Parathyroid adenoma (tissue), 2 donors: ENCODE measurements around the gene TDP2.
"Not testable (repeated sequence)": the region's sequence is repeated elsewhere in the genome, so short reads cannot be mapped to it uniquely, and the experiment has no call there.

ENCODE experiments used
- H2AFZ ChIP-seq: fragments of 300-600 bp; sonication (generic); one replicate; pipeline ENCODE4 v1.7.0; 2017; ENCODE audit warnings: antibody characterized with exemption, mild to moderate bottlenecking
- H3K27ac ChIP-seq: fragments of 300-600 bp; sonication (generic); one replicate; pipeline ENCODE4 v1.7.0; 2017
- H3K27me3 ChIP-seq: fragments of 300-600 bp; sonication (generic); one replicate; pipeline ENCODE4 v1.7.0; 2017; ENCODE audit warnings: low read length; ENCODE audit not compliant: control insufficient read depth, insufficient read depth
- H3K36me3 ChIP-seq: fragments of 300-600 bp; sonication (generic); one replicate; pipeline ENCODE4 v1.7.0; 2017; ENCODE audit warnings: low read length; ENCODE audit not compliant: control insufficient read depth, insufficient read depth
- H3K4me1 ChIP-seq: fragments of 300-600 bp; sonication (generic); one replicate; pipeline ENCODE4 v1.7.0; 2017; ENCODE audit warnings: control low read depth
- H3K4me2 ChIP-seq: fragments of 300-600 bp; sonication (generic); one replicate; pipeline ENCODE4 v1.7.0; 2017; ENCODE audit warnings: low read length
- H3K4me3 ChIP-seq: fragments of 300-600 bp; sonication (generic); one replicate; pipeline ENCODE4 v1.7.0; 2017; ENCODE audit warnings: low read depth, low read length
- H3K79me2 ChIP-seq: fragments of 300-600 bp; sonication (generic); one replicate; pipeline ENCODE4 v1.7.0; 2017; ENCODE audit warnings: control low read depth
- H3K9ac ChIP-seq: fragments of 300-600 bp; sonication (generic); one replicate; pipeline ENCODE4 v1.7.0; 2017; ENCODE audit warnings: mild to moderate bottlenecking
- H3K9me3 ChIP-seq: fragments of 300-600 bp; sonication (generic); one replicate; pipeline ENCODE4 v1.7.0; 2017; ENCODE audit warnings: low read length; ENCODE audit not compliant: control insufficient read depth
- TF ChIP-seq, protein P1 (sequence below): fragments of 300-600 bp; sonication (generic); IDR thresholded peaks from one replicate; pipeline ENCODE4 v1.7.0; 2017; ENCODE audit warnings: antibody characterized with exemption, mild to moderate bottlenecking
- donor health status: primary hyperparathyroidism.

Gene TDP2

DNA sequence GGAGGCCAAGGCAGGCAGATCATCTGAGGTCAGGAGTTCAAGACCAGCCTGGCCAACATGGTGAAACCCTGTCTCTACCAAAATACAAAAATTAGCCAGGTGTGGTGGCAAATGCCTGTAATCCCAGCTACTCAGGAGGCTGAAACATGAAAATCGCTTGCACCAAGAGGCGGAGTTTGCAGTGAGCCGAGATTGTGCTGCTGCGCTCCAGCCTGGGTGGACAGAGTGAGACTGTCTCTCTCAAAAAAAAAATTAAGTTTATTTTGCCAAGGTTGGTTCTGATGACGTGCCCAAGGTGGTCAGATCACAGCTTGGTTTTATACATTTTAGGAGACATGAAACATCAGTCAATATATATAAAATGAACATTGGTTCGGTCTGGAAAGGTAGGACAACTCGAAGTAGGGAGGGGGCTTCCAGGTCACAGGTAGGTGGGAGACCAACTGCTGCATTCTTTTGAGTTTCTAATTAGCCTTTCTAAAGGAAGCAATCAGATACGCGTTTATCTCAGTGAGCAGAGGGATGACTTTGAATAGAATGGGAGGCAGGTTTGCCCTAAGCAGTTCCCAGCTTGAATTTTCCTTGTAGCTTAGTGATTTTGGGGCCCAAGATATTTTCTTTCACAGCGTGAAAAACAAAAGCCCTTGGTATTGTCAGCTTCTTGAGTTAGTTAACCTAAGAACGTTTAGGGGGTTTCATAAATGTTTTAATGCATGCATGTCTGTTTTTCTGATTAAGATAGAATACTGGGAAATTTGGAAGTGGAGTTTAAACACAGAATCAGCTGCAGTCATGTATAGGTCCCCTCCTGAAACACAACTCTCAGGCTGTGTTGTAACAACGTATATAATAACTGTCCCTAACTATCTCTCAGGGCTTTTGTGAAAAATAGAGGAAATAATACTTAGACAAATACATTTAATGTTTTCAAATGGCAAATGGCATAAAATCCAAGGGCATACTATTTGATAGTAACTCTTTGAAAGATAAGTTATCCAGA is 16.9 kb upstream of the TDP2 start:
- H3K4me2 ChIP-seq = no peak overlapping the region
- H3K9ac ChIP-seq = no peak overlapping the region
- TF ChIP-seq, protein P1, sequence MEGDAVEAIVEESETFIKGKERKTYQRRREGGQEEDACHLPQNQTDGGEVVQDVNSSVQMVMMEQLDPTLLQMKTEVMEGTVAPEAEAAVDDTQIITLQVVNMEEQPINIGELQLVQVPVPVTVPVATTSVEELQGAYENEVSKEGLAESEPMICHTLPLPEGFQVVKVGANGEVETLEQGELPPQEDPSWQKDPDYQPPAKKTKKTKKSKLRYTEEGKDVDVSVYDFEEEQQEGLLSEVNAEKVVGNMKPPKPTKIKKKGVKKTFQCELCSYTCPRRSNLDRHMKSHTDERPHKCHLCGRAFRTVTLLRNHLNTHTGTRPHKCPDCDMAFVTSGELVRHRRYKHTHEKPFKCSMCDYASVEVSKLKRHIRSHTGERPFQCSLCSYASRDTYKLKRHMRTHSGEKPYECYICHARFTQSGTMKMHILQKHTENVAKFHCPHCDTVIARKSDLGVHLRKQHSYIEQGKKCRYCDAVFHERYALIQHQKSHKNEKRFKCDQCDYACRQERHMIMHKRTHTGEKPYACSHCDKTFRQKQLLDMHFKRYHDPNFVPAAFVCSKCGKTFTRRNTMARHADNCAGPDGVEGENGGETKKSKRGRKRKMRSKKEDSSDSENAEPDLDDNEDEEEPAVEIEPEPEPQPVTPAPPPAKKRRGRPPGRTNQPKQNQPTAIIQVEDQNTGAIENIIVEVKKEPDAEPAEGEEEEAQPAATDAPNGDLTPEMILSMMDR = no peak
- H3K9me3 ChIP-seq = no peaks in the 10 kb centered on the region
- no peak overlapping the region for H3K4me3 ChIP-seq
- no peaks in the 10 kb centered on the region for H3K79me2 ChIP-seq
- no peak overlapping the region for H3K27ac ChIP-seq
- H3K36me3 ChIP-seq = no peaks in the 10 kb centered on the region
- H3K4me1 ChIP-seq = no peaks in the 10 kb centered on the region
- H3K27me3 ChIP-seq = no peaks in the 10 kb centered on the region
- H2AFZ ChIP-seq = no peak overlapping the region

- no peaks in the 10 kb centered on the region for H3K4me1 ChIP-seq
- no peaks in the 10 kb centered on the region for H3K9me3 ChIP-seq
- H3K27ac ChIP-seq = no peak overlapping the region
- H3K27me3 ChIP-seq = no peaks in the 10 kb centered on the region
- H2AFZ ChIP-seq = no peak overlapping the region
- peaks cover 15% of the 10 kb centered on the region for H3K79me2 ChIP-seq
- no peak overlapping the region for H3K4me2 ChIP-seq
- H3K9ac ChIP-seq = no peak overlapping the region
- H3K4me3 ChIP-seq = no peak overlapping the region
- TF ChIP-seq, protein P1 = no peak
- H3K36me3 ChIP-seq = no peaks in the 10 kb centered on the region
Measured at GRCh38 chr6:24680582-24680981, 13.9 kb upstream of the TDP2 start.

- H3K79me2 ChIP-seq = peaks cover 18% of the 10 kb centered on the region
- H3K27ac ChIP-seq, H3K36me3 ChIP-seq: not testable (repeated sequence)
Measured at GRCh38 chr6:24678792-24679352, 12.2 kb upstream of the TDP2 start.

DNA sequence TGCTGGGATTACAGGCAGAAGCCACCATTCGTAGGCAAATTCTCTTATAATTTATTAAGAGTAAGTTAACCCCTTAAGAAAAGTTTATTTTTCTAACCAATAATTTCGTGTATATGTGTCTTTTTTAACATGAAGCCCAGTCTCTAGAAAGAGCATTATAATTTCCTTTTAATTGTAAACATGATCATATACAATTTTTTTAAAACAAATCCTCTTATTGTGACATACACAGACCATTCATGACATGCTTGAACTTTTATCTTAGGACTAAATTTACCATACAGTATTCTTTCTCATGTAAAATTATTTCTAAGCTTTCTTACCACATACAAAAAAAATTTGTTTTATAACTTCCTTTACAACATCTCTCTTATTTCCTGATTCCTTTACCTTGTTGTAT is 6.9 kb upstream of the TDP2 start:
- H3K36me3 ChIP-seq = no peaks in the 10 kb centered on the region
- H3K4me1 ChIP-seq = no peaks in the 10 kb centered on the region

More at GRCh38 chr6:24678792-24679352, 12.2 kb upstream of the TDP2 start:
- H3K4me1 ChIP-seq, H3K9ac ChIP-seq, H3K9me3 ChIP-seq, H2AFZ ChIP-seq, H3K27me3 ChIP-seq, H3K4me2 ChIP-seq, H3K4me3 ChIP-seq: not testable (repeated sequence)

GRCh38 chr6:24672620-24673182 is 6.0 kb upstream of the TDP2 start:
- Histone ChIP-seq H3K36me3 (no peaks in the 10 kb centered on the region), H2AFZ (no peak overlapping the region), H3K9ac (no peak overlapping the region), H3K79me2 (peaks cover 13% of the 10 kb centered on the region), H3K9me3 (no peaks in the 10 kb centered on the region), H3K4me1 (peaks cover 6% of the 10 kb centered on the region), H3K27ac (no peak overlapping the region), H3K4me2 (no peak overlapping the region), H3K4me3 (no peak overlapping the region), H3K27me3 (no peaks in the 10 kb centered on the region)
- TF ChIP-seq, protein P1 = no peak

More for the DNA sequence above, 6.9 kb upstream of the TDP2 start:
- H3K27me3 ChIP-seq = no peaks in the 10 kb centered on the region
- peaks cover 18% of the 10 kb centered on the region for H3K79me2 ChIP-seq
- H3K9me3 ChIP-seq = no peaks in the 10 kb centered on the region
- H3K4me3 ChIP-seq = no peak overlapping the region
- H3K9ac ChIP-seq = no peak overlapping the region
- TF ChIP-seq, protein P1 = no peak
- H3K4me2 ChIP-seq = no peak overlapping the region
- H2AFZ ChIP-seq = no peak overlapping the region
- no peak overlapping the region for H3K27ac ChIP-seq

GRCh38 chr6:24671077-24671476 is 4.4 kb upstream of the TDP2 start:
- H3K4me1 ChIP-seq, H3K36me3 ChIP-seq, H3K9ac ChIP-seq, H3K4me2 ChIP-seq, H3K79me2 ChIP-seq, H3K27ac ChIP-seq, H3K9me3 ChIP-seq, H3K27me3 ChIP-seq, H3K4me3 ChIP-seq, H2AFZ ChIP-seq: not testable (repeated sequence)

- H3K4me2 ChIP-seq, H3K27ac ChIP-seq, H3K4me3 ChIP-seq, H3K79me2 ChIP-seq, H3K27me3 ChIP-seq, H3K9ac ChIP-seq, H3K9me3 ChIP-seq, H2AFZ ChIP-seq, H3K36me3 ChIP-seq: not testable (repeated sequence)
- H3K4me1 ChIP-seq = peaks cover 12% of the 10 kb centered on the region
Measured at GRCh38 chr6:24670492-24670891, 3.8 kb upstream of the TDP2 start.
